Kidney (tissue), 22 donors: ENCODE measurements around the gene KBTBD3. TPM values are rescaled to one million over a fixed set of nuclear protein-coding genes. Genes with fewer than 3 reads are reported as not detected.

ENCODE experiments used
- DNase-seq, 5 donors: peaks; one replicate each; pipeline ENCODE4 v3.0.0-alpha.2; 2013 to 2020
- FAIRE-seq: peaks from 2 replicates; lab custom pipeline; 2012; peaks lifted over from hg19 to GRCh38; lab: Jason Lieb, UNC
- H3K27ac ChIP-seq, 2 donors: one replicate each; pipeline ENCODE4 v1.7.0; 2013; ENCODE audit warnings: low read depth in 2 of 2, low read length in 2 of 2, inconsistent platforms in 1 of 2
- H3K27me3 ChIP-seq: one replicate; pipeline ENCODE4 v1.7.1; 2013; ENCODE audit warnings: low read length, inconsistent platforms; ENCODE audit not compliant: control insufficient read depth, insufficient read depth
- H3K36me3 ChIP-seq, 3 donors: one replicate each; pipeline versions ENCODE4 v1.7.0 to v1.7.1; 2013; ENCODE audit warnings: low read length in 3 of 3, control low read depth in 1 of 3, inconsistent platforms in 1 of 3; ENCODE audit not compliant: insufficient read depth in 3 of 3, control insufficient read depth in 2 of 3
- H3K4me1 ChIP-seq, 3 donors: one replicate each; pipeline versions ENCODE4 v1.7.0 to v1.7.1; 2013; ENCODE audit warnings: low read length in 3 of 3, inconsistent platforms in 1 of 3, low read depth in 1 of 3; ENCODE audit not compliant: control insufficient read depth in 2 of 3, insufficient read depth in 2 of 3
- H3K4me3 ChIP-seq, 3 donors: one replicate each; pipeline versions ENCODE4 v1.7.0 to v1.8.1; 2013; ENCODE audit warnings: low read length in 3 of 3, control low read depth in 1 of 3, inconsistent platforms in 1 of 3
- H3K9ac ChIP-seq, 3 donors: one replicate each; pipeline versions ENCODE4 v1.7.0 to v1.7.1; 2013; ENCODE audit warnings: low read length in 3 of 3, control low read depth in 1 of 3, inconsistent platforms in 1 of 3
- H3K9me3 ChIP-seq, 3 donors: one replicate each; pipeline versions ENCODE4 v1.7.0 to v1.7.1; 2013; ENCODE audit warnings: low read length in 3 of 3, control low read depth in 1 of 3, inconsistent platforms in 1 of 3; ENCODE audit not compliant: control insufficient read depth in 2 of 3, insufficient read depth in 1 of 3
- intact Hi-C: fragments of 100-400 bp; cut with DNase I; formaldehyde crosslinking; loops from one replicate; pipeline ENCODE4 v1.11.1; 2022
- long read RNA-seq, 10 donors: library from polyadenylated mRNA in 1 of 10; unstranded in 1 of 10; transcript quantifications; one replicate each; pipeline ENCODE4 v2.0.0 and lab custom pipeline, GENCODE V29; 2021 to 2026
- polyA plus RNA-seq: library from polyadenylated mRNA; stranded (reverse); fragments of 350-450 nt; fragmentation: Illumina TruSeq; extraction: RNeasy Lipid Tissue Mini Kit (QIAGEN cat#74804); gene quantifications from one replicate; pipeline ENCODE4 v1.2.3, GENCODE V29; 2014; ENCODE audit warnings: low read depth, low replicate concordance; ENCODE audit not compliant: insufficient read depth
- total RNA-seq: library from RNA; stranded (reverse); fragmentation: NEBNext Ultra II Directional; extraction: Animal tissue kit (Norgen Biotek cat#: 25700); gene quantifications from one replicate; pipeline ENCODE4 v1.2.1, GENCODE V29; 2021
- TF ChIP-seq, protein P1 (sequence below): IDR thresholded peaks from 3 replicates; pipeline ENCODE4 v1.5.1; 2012; ENCODE audit warnings: mild to moderate bottlenecking, moderate library complexity, borderline replicate concordance; ENCODE audit not compliant: insufficient read depth; ENCODE audit errors: extremely low read depth
- donor health status: control.
- donor health status: control.
- donor health status: control.
- donor health status: control.
- donor health status: control.
- donor health status: DM: yes; HTN: yes; CAD: no.
- donor health status: Normal renal cell carcinoma (clear cell type).

KBTBD3 gene
- total RNA-seq, result 10.2 TPM
- polyA plus RNA-seq, result 8.1 TPM
- long read RNA-seq, donor 1, partial matches to known transcripts, result 0 of 1 reads
- long read RNA-seq, donor 1, other reads (novel, unspliced or antisense), result 0 of 1 reads
- long read RNA-seq, donor 2, partial matches to known transcripts, result 0 of 6 reads
- long read RNA-seq, donor 2, other reads (novel, unspliced or antisense), result 0 of 6 reads
- long read RNA-seq, donor 3, partial matches to known transcripts, result 0 of 8 reads
- long read RNA-seq, donor 3, other reads (novel, unspliced or antisense), result 0 of 8 reads
- long read RNA-seq, donor 4, partial matches to known transcripts, result 55 of 120 reads
- long read RNA-seq, donor 4, other reads (novel, unspliced or antisense), result 60 of 120 reads
- long read RNA-seq, donor 5, result 0 reads
- long read RNA-seq, donor 6, transcript KBTBD3-205 (4 exons, 2,682 nt), result major isoform, 6 of 15 reads
- long read RNA-seq, donor 6, transcript KBTBD3-201 (3 exons, 3,751 nt), result major isoform, 6 of 15 reads
- long read RNA-seq, donor 6, partial matches to known transcripts, result 0 of 15 reads
- long read RNA-seq, donor 6, other reads (novel, unspliced or antisense), result 0 of 15 reads
- long read RNA-seq, donor 7, transcript KBTBD3-205 (4 exons, 2,682 nt), result major isoform, 5 of 6 reads
- long read RNA-seq, donor 7, partial matches to known transcripts, result 0 of 6 reads
- long read RNA-seq, donor 7, other reads (novel, unspliced or antisense), result 0 of 6 reads
- long read RNA-seq, donor 8, partial matches to known transcripts, result 0 of 3 reads
- long read RNA-seq, donor 8, other reads (novel, unspliced or antisense), result 0 of 3 reads
- long read RNA-seq, donor 9, partial matches to known transcripts, result 0 of 4 reads
- long read RNA-seq, donor 9, other reads (novel, unspliced or antisense), result 0 of 4 reads
- long read RNA-seq, donor 10, partial matches to known transcripts, result 140 of 202 reads
- long read RNA-seq, donor 10, other reads (novel, unspliced or antisense), result 56 of 202 reads

- TF ChIP-seq, protein P1, sequence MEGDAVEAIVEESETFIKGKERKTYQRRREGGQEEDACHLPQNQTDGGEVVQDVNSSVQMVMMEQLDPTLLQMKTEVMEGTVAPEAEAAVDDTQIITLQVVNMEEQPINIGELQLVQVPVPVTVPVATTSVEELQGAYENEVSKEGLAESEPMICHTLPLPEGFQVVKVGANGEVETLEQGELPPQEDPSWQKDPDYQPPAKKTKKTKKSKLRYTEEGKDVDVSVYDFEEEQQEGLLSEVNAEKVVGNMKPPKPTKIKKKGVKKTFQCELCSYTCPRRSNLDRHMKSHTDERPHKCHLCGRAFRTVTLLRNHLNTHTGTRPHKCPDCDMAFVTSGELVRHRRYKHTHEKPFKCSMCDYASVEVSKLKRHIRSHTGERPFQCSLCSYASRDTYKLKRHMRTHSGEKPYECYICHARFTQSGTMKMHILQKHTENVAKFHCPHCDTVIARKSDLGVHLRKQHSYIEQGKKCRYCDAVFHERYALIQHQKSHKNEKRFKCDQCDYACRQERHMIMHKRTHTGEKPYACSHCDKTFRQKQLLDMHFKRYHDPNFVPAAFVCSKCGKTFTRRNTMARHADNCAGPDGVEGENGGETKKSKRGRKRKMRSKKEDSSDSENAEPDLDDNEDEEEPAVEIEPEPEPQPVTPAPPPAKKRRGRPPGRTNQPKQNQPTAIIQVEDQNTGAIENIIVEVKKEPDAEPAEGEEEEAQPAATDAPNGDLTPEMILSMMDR, result no peak
- FAIRE-seq, result peak; percentile 93
Observed at GRCh38 chr11:106076919-106077608, at the start of gene KBTBD3. KBTBD3 (minus strand) TSS chr11:106077347; CDS start chr11:106059097, 18,250 bp downstream.

GRCh38 chr11:106121570-106122320 lies 44.6 kb upstream of the KBTBD3 start:
- no peak for FAIRE-seq
- Histone ChIP-seq H3K36me3 (no peaks in the 10 kb centered on the region), H3K4me1 (no peaks in the 10 kb centered on the region), H3K9me3 (no peaks in the 10 kb centered on the region), H3K4me3 (no peak overlapping the region), H3K27me3 (no peaks in the 10 kb centered on the region), H3K9ac (no peak overlapping the region), H3K27ac (no peak overlapping the region)
- DNase-seq, result no peak
- intact Hi-C loops, result no loop called here
- TF ChIP-seq, protein P1, result no peak

More at GRCh38 chr11:106076919-106077608, at the start of gene KBTBD3:
- intact Hi-C loops, result no loop called here
- peak within 1 kb of the TSS; percentile 90 to 98 (median 95) for H3K4me3 ChIP-seq
- no peaks in the 10 kb centered on the region for H3K27me3 ChIP-seq
- H3K36me3 ChIP-seq, result peaks cover 3 to 6% (median 4%) of the 10 kb centered on the region in 3 donors
- DNase-seq, result peak; percentile 100
- H3K9me3 ChIP-seq, result no peaks in the 10 kb centered on the region
- peaks cover 0 to 7% (median 3%) of the 10 kb centered on the region in 3 donors for H3K4me1 ChIP-seq
- H3K9ac ChIP-seq, result peak within 1 kb of the TSS; percentile 64 to 98 (median 93)
- H3K27ac ChIP-seq, result peak within 1 kb of the TSS; percentile 94 to 98

DNA sequence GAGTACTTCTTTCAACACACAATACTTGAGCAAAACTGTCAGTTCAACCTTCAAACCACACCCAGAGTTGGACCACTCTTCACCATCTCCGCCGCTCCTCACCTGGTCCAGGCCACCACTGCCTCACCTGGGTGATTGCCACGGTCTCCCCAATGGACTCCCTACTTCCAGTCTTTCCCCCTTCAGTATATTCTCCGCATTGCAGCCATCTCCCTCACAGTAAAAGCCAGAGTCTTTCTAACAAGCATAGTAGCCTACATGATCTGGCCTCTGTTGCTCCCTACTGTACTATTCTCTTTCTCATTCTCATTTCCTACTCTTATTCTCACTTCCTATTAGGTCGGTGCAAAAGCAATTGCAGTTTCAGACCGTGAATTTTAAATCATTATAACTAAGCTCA lies 28.8 kb upstream of the KBTBD3 start:
- H3K27me3 ChIP-seq, result no peaks in the 10 kb centered on the region
- H3K36me3 ChIP-seq, result no peaks in the 10 kb centered on the region
- FAIRE-seq (no peak), DNase-seq (no peak)
- H3K27ac ChIP-seq, result no peak overlapping the region
- H3K4me3 ChIP-seq, result no peak overlapping the region
- no peak overlapping the region for H3K9ac ChIP-seq
- intact Hi-C loops, result no loop called here
- TF ChIP-seq, protein P1, result no peak
- no peaks in the 10 kb centered on the region for H3K9me3 ChIP-seq
- H3K4me1 ChIP-seq, result no peaks in the 10 kb centered on the region
